HS-27A (cell line): ENCODE measurements around the gene HLA-B.

Experiments used
- DNase-seq: peaks from one replicate; pipeline ENCODE4 v3.0.0-alpha.2; 2012; ENCODE audit warnings: low read depth, missing footprints

The HLA-B gene

GRCh38 chr6:31305703-31306219, 51.2 kb downstream of the HLA-B start:
- no peak for DNase-seq

GRCh38 chr6:31304683-31305082, 52.3 kb downstream of the HLA-B start:
- DNase-seq, result no peak
